ENCODE measurements around the gene C9orf43. TPM values are rescaled to one million over a fixed set of nuclear protein-coding genes. Genes with fewer than 3 reads are reported as not detected.

Gene C9orf43
- total and polyA plus RNA-seq, 10 of the 15 experiments (the other 5 are each of a cell fraction or from before 2014, with no cell fraction given), result 0.08 to 0.79 (median 0.55) TPM

DNA sequence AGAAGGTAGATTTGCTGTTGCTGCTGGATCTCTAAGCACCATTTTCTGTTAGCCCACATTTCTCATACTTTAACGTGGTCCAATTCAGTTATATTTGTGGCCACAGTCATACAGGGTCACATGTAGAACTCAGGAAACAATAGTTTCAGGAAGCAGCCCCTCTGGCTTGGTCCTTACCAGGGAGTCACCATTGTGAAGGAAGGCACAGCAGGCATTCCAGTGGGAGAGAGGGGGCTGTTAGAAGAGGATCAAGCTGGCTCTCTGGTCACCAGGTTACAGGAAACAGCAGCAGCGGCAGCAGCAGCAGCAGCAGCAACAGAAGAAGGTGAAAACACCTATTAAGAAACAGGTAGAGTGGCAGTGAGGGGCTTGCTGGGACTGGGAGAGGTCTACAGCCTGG lies 14.5 kb downstream of the C9orf43 start:
- no peaks in the 10 kb centered on the region for H3K4me1 ChIP-seq (ENCODE audit: control insufficient read depth, insufficient read depth, low read length)
- H3K27me3 ChIP-seq (replicated peaks in 1 of 2; ENCODE audit: control insufficient read depth in 2 of 2, insufficient read depth in 2 of 2, low read length in 1 of 2), result no peaks in the 10 kb centered on the region
- 0% methylated on average over 2 of the region's 2 CpGs for WGBS (ENCODE audit: insufficient coverage, insufficient replicate concordance, low lambda C conversion rate, missing lambda C conversion rate)
- no TSS peak for BruUV-seq (replicated peaks)
- DNase-seq (ENCODE audit: low read depth, low spot score) (no peak), FAIRE-seq (no peak), ATAC-seq (no peak)
- H3K36me3 ChIP-seq (ENCODE audit: control insufficient read depth in 2 of 2, insufficient read depth in 2 of 2, low read length in 1 of 2), result no peaks in the 10 kb centered on the region
- no peaks in the 10 kb centered on the region for H3K79me2 ChIP-seq (ENCODE audit: control insufficient read depth, insufficient read depth, low read length)
- POLR2A ChIA-PET, result no interaction called here
- intact Hi-C loops (cut with micrococcal nuclease; ENCODE audit: unreplicated experiment) (no loop called here), in situ Hi-C loops (cut with MboI) (no loop called here)
- SMC1A ChIA-PET (ENCODE audit: uncharacterized antibody, unreplicated experiment), result no interaction called here
- RAD21 ChIA-PET (ENCODE audit: unreplicated experiment), result no interaction called here
- H3K27ac ChIP-seq (ENCODE audit: control insufficient read depth, insufficient read depth), result no peak overlapping the region
- no peak overlapping the region for H3K4me3 ChIP-seq
- no peaks in the 10 kb centered on the region for H3K9me3 ChIP-seq (replicated peaks; ENCODE audit: control insufficient read depth, insufficient read depth, low read length)
- H4K20me1 ChIP-seq (ENCODE audit: control insufficient read depth, insufficient read depth), result no peaks in the 10 kb centered on the region
- no peak overlapping the region for H3K4me2 ChIP-seq (ENCODE audit: control insufficient read depth, insufficient read depth)
- TF ChIP-seq ZSCAN29 (IDR thresholded peaks at IDR 0.05), result no peak
- no peak for TF ChIP-seq GABPA (IDR thresholded peaks at IDR 0.05; ENCODE audit: low read depth)
- no peak for TF ChIP-seq MYC (IDR thresholded peaks at IDR 0.05; ENCODE audit: insufficient read depth, insufficient read length, insufficient replicate concordance, low read length, severe bottlenecking)
- no peak for TF ChIP-seq IKZF1 (conservative IDR thresholded peaks at IDR 0.05)
- TF ChIP-seq NR2C2 (IDR thresholded peaks at IDR 0.05; ENCODE audit: borderline replicate concordance, control insufficient read depth, insufficient read length, low read depth), result no peak
- TF ChIP-seq PAX5 (IDR thresholded peaks at IDR 0.05; ENCODE audit: borderline replicate concordance, low read depth, low read length), result no peak
- TF ChIP-seq TARDBP (IDR thresholded peaks at IDR 0.05; ENCODE audit: borderline replicate concordance), result no peak
- no peak for TF ChIP-seq MEF2A (IDR thresholded peaks at IDR 0.05; ENCODE audit: insufficient read depth, low read depth, low read length)
- TF ChIP-seq NRF1 (conservative IDR thresholded peaks at IDR 0.05; ENCODE audit: low read depth, low read length), result no peak
- TF ChIP-seq, protein P1, sequence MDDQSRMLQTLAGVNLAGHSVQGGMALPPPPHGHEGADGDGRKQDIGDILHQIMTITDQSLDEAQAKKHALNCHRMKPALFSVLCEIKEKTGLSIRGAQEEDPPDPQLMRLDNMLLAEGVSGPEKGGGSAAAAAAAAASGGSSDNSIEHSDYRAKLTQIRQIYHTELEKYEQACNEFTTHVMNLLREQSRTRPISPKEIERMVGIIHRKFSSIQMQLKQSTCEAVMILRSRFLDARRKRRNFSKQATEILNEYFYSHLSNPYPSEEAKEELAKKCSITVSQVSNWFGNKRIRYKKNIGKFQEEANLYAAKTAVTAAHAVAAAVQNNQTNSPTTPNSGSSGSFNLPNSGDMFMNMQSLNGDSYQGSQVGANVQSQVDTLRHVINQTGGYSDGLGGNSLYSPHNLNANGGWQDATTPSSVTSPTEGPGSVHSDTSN (IDR thresholded peaks at IDR 0.05; ENCODE audit: insufficient replicate concordance, low read depth, low read length), result no peak
- TF ChIP-seq CBX5 (IDR thresholded peaks at IDR 0.05; ENCODE audit: low read depth), result no peak
- CTCF ChIA-PET, result no interaction called here
- H2AFZ ChIP-seq (ENCODE audit: control insufficient read depth, low read depth, low read length), result no peak overlapping the region
- H3K9ac ChIP-seq (ENCODE audit: control insufficient read depth, insufficient read depth, low read length), result no peak overlapping the region
